MCF 10A (cell line): ENCODE data around the gene SPON1. TPM values are rescaled to one million over a fixed set of nuclear protein-coding genes. Genes with fewer than 3 reads are reported as not detected.

ENCODE experiments used
- BruUV-seq: library from RNA; stranded (reverse); fragments of 400-500 nt; replicated peaks from 2 replicates; lab custom pipeline; 2021; lab: Mats Ljungman, UMichigan
- CTCF ChIA-PET: fragments of 300-600 bp; sonication (Branson Sonifier 250); formaldehyde crosslinking; extraction: SDS; loops from one replicate; lab custom pipeline; 2021; ENCODE audit warnings: antibody characterized with exemption, inconsistent platforms; lab: Yijun Ruan, JAX
- POLR2A ChIA-PET: fragments of 300-600, 350-650 bp; sonication (Branson Sonifier 250); formaldehyde crosslinking; extraction: SDS; loops from one replicate; lab custom pipeline; 2020; ENCODE audit warnings: antibody characterized with exemption, inconsistent platforms; lab: Yijun Ruan, JAX
- DNase-seq: peaks from one replicate; pipeline ENCODE4 v3.0.0-alpha.2; 2018; ENCODE audit not compliant: unreplicated experiment
- H3K27ac Mint-ChIP-seq: one replicate; pipeline ENCODE4 v1.8.0; 2022; ENCODE audit warnings: mild to moderate bottlenecking, low read depth, mixed read lengths; ENCODE audit not compliant: unreplicated experiment
- H3K27me3 Mint-ChIP-seq: one replicate; pipeline ENCODE4 v1.8.0; 2022; ENCODE audit warnings: mixed read lengths; ENCODE audit not compliant: insufficient read depth, unreplicated experiment
- H3K36me3 Mint-ChIP-seq: one replicate; pipeline ENCODE4 v1.8.0; 2022; ENCODE audit warnings: mild to moderate bottlenecking, moderate library complexity, mixed read lengths; ENCODE audit not compliant: insufficient read depth, unreplicated experiment
- H3K4me1 Mint-ChIP-seq: one replicate; pipeline ENCODE4 v1.8.0; 2022; ENCODE audit warnings: mixed read lengths; ENCODE audit not compliant: insufficient read depth, unreplicated experiment
- H3K4me3 Mint-ChIP-seq: one replicate; pipeline ENCODE4 v1.8.0; 2022; ENCODE audit warnings: mild to moderate bottlenecking, moderate library complexity, mixed read lengths; ENCODE audit not compliant: unreplicated experiment
- H3K9me3 Mint-ChIP-seq: one replicate; pipeline ENCODE4 v1.8.0; 2022; ENCODE audit warnings: mixed read lengths; ENCODE audit not compliant: unreplicated experiment
- CTCF ChIP-seq: fragments of 200-600 bp; IDR thresholded peaks from one replicate; pipeline ENCODE4 v1.8.0; 2022; ENCODE audit warnings: antibody characterized with exemption, mild to moderate bottlenecking; ENCODE audit not compliant: unreplicated experiment
- intact Hi-C: fragments of 100-400 bp; cut with micrococcal nuclease; formaldehyde crosslinking; loops from 2 replicates; pipeline ENCODE4 v1.14.1; 2022
- total RNA-seq: library from RNA; stranded (reverse); gene quantifications from 2 replicates; pipeline ENCODE4 v1.2.3, GENCODE V29; 2022

The SPON1 gene
- total RNA-seq, 1 experiment from 2014 or later, result not detected

- TF ChIP-seq CTCF, result no peak
- no peaks in the 10 kb centered on the region for H3K36me3 Mint-ChIP-seq
- no peak overlapping the region for H3K4me3 Mint-ChIP-seq
- H3K4me1 Mint-ChIP-seq, result no peaks in the 10 kb centered on the region
- BruUV-seq, result no TSS peak
- CTCF ChIA-PET, result interaction anchor here (1.0 to 8.5 kb wide), 3 partner anchors 11 to 183 kb away, joined by 3 to 125 read pairs (median 29); no protein-coding TSS in a partner anchor
- intact Hi-C loops, result no loop called here
- peaks cover 89% of the 10 kb centered on the region for H3K27me3 Mint-ChIP-seq
- H3K9me3 Mint-ChIP-seq, result no peaks in the 10 kb centered on the region
- H3K27ac Mint-ChIP-seq, result no peak overlapping the region
- POLR2A ChIA-PET, result no interaction called here
- no peak for DNase-seq
These were observed 4.0 kb downstream of the SPON1 start for GRCh38 chr11:13966486-13966885.

- BruUV-seq, result no TSS peak
These were observed 8.5 kb downstream of the SPON1 start for GRCh38 chr11:13970986-13971385.

GRCh38 chr11:13972043-13972910, 9.8 kb downstream of the SPON1 start:
- CTCF ChIA-PET, result interaction anchor here (0.7 to 8.5 kb wide), 12 partner anchors 13 to 267 kb away, joined by 3 to 125 read pairs (median 3); no protein-coding TSS in a partner anchor
- H3K9me3 Mint-ChIP-seq, result no peaks in the 10 kb centered on the region
- DNase-seq, result no peak
- POLR2A ChIA-PET, result interaction anchor here (0.6 kb wide), 1 partner anchor 66 kb away, joined by 3 read pairs; no protein-coding TSS in a partner anchor
- H3K4me1 Mint-ChIP-seq, result no peaks in the 10 kb centered on the region
- H3K36me3 Mint-ChIP-seq, result no peaks in the 10 kb centered on the region
- H3K27ac Mint-ChIP-seq, result no peak overlapping the region
- H3K27me3 Mint-ChIP-seq, result peaks cover 82% of the 10 kb centered on the region
- no peak overlapping the region for H3K4me3 Mint-ChIP-seq
- intact Hi-C loops, result no loop called here
- no peak for TF ChIP-seq CTCF
- no TSS peak for BruUV-seq

More at GRCh38 chr11:13970986-13971385, 8.5 kb downstream of the SPON1 start:
- H3K27me3 Mint-ChIP-seq, result peaks cover 85% of the 10 kb centered on the region
- H3K4me3 Mint-ChIP-seq, result no peak overlapping the region
- H3K36me3 Mint-ChIP-seq, result no peaks in the 10 kb centered on the region
- ChIA-PET POLR2A (interaction anchor here (0.6 to 1.6 kb wide), 3 partner anchors 10 to 178 kb away, joined by 3 to 5 read pairs (median 3); no protein-coding TSS in a partner anchor), CTCF (interaction anchor here (0.5 to 8.5 kb wide), 32 partner anchors 10 to 1186 kb away, joined by 3 to 125 read pairs (median 4); no protein-coding TSS in a partner anchor)
- intact Hi-C loops, result loop anchor here (1.0 kb wide), 2 partner anchors 177 to 278 kb away; no protein-coding TSS in a partner anchor
- no peak overlapping the region for H3K27ac Mint-ChIP-seq
- peak; percentile 64 for DNase-seq
- H3K9me3 Mint-ChIP-seq, result no peaks in the 10 kb centered on the region
- peak; percentile 50 for TF ChIP-seq CTCF
- H3K4me1 Mint-ChIP-seq, result no peaks in the 10 kb centered on the region

- TF ChIP-seq CTCF, result no peak
- POLR2A ChIA-PET, result no interaction called here
- intact Hi-C loops, result no loop called here
These were observed 10.4 kb downstream of the SPON1 start for GRCh38 chr11:13972944-13973343.

More at GRCh38 chr11:13972944-13973343, 10.4 kb downstream of the SPON1 start:
- Mint-ChIP-seq H3K36me3 (no peaks in the 10 kb centered on the region), H3K4me1 (no peaks in the 10 kb centered on the region), H3K9me3 (no peaks in the 10 kb centered on the region), H3K27me3 (peaks cover 82% of the 10 kb centered on the region), H3K4me3 (no peak overlapping the region), H3K27ac (no peak overlapping the region)
- no TSS peak for BruUV-seq
- no peak for DNase-seq
- CTCF ChIA-PET, result interaction anchor here (0.7 to 8.5 kb wide), 4 partner anchors 14 to 176 kb away, joined by 3 to 125 read pairs (median 32); no protein-coding TSS in a partner anchor
